ENCODE measurements around the gene RHNO1. TPM values are rescaled to one million over a fixed set of nuclear protein-coding genes. Genes with fewer than 3 reads are reported as not detected.

The RHNO1 gene
- total RNA-seq, 1 experiment from 2014 or later, result 37.7 TPM

- H3K4me1 ChIP-seq (ENCODE audit: control insufficient read depth, insufficient read depth, low read length), result no peaks in the 10 kb centered on the region
- H3K4me3 ChIP-seq (ENCODE audit: low read depth in 2 of 2, low read length in 2 of 2), result no peak overlapping the region
- in situ Hi-C loops (cut with HindIII; ENCODE audit: low pct_unique_long_range_greater_than_20kb, low sequenced_read_pairs), result no loop called here
- BruUV-seq (replicated peaks), result no TSS peak
- H3K9me3 ChIP-seq (ENCODE audit: control insufficient read depth, insufficient read depth, low read depth, low read length), result no peaks in the 10 kb centered on the region
- H3K36me3 ChIP-seq (ENCODE audit: control insufficient read depth, insufficient read depth, low read length), result no peaks in the 10 kb centered on the region
- intact Hi-C loops (cut with micrococcal nuclease; ENCODE audit: unreplicated experiment), result no loop called here
- ATAC-seq (no peak), DNase-seq (ENCODE audit: low read depth, low spot score) (no peak)
- POLR2A ChIA-PET, result no interaction called here
- no peaks in the 10 kb centered on the region for H3K27me3 ChIP-seq (ENCODE audit: control insufficient read depth, insufficient read depth, low read length)
- H3K27ac ChIP-seq (ENCODE audit: low read length), result no peak overlapping the region
- CTCF ChIA-PET, result no interaction called here
- TF ChIP-seq CTCF (IDR thresholded peaks at IDR 0.05) (no peak), SIN3A (IDR thresholded peaks at IDR 0.05; ENCODE audit: borderline replicate concordance, insufficient read depth, low read depth, low read length) (no peak), POLR2AphosphoS5 (IDR thresholded peaks at IDR 0.05; ENCODE audit: low read depth, low read length) (no peak), TCF7L2 (IDR thresholded peaks at IDR 0.05; ENCODE audit: low read depth, low read length) (no peak), REST (IDR thresholded peaks at IDR 0.05; ENCODE audit: insufficient read depth in 1 of 2, low read depth in 2 of 2, low read length in 1 of 2) (no peak)
Measured at GRCh38 chr12:2833810-2834209, 43.2 kb upstream of the RHNO1 start.

- no peak for ATAC-seq
Measured at GRCh38 chr12:2834581-2835491, 42.2 kb upstream of the RHNO1 start, which contains the start of gene NRIP2. Gene NRIP2, minus strand, starts transcription at chr12:2835035. Its CDS starts 52 bp downstream, at chr12:2834983.

More at GRCh38 chr12:2834581-2835491, 42.2 kb upstream of the RHNO1 start, which contains the start of gene NRIP2:
- BruUV-seq (replicated peaks), result no TSS peak
- no peaks in the 10 kb centered on the region for H3K36me3 ChIP-seq (ENCODE audit: control insufficient read depth, insufficient read depth, low read length)
- CTCF ChIA-PET, result no interaction called here
- POLR2A ChIA-PET, result no interaction called here
- in situ Hi-C loops (cut with HindIII; ENCODE audit: low pct_unique_long_range_greater_than_20kb, low sequenced_read_pairs) (no loop called here), intact Hi-C loops (cut with micrococcal nuclease; ENCODE audit: unreplicated experiment) (no loop called here)
- H3K9me3 ChIP-seq (ENCODE audit: control insufficient read depth, insufficient read depth, low read depth, low read length), result no peaks in the 10 kb centered on the region
- H3K4me1 ChIP-seq (ENCODE audit: control insufficient read depth, insufficient read depth, low read length), result no peaks in the 10 kb centered on the region
- H3K27ac ChIP-seq (ENCODE audit: low read length), result no peak within 1 kb of the TSS
- no peak for TF ChIP-seq CTCF (IDR thresholded peaks at IDR 0.05)
- TF ChIP-seq TCF7L2 (IDR thresholded peaks at IDR 0.05; ENCODE audit: low read depth, low read length), result no peak
- TF ChIP-seq POLR2AphosphoS5 (IDR thresholded peaks at IDR 0.05; ENCODE audit: low read depth, low read length), result no peak
- TF ChIP-seq SIN3A (IDR thresholded peaks at IDR 0.05; ENCODE audit: borderline replicate concordance, insufficient read depth, low read depth, low read length), result no peak
- TF ChIP-seq REST (IDR thresholded peaks at IDR 0.05; ENCODE audit: insufficient read depth in 1 of 2, low read depth in 2 of 2, low read length in 1 of 2), result no peak
- DNase-seq (ENCODE audit: low read depth, low spot score), result no peak
- H3K4me3 ChIP-seq (ENCODE audit: low read depth in 2 of 2, low read length in 2 of 2), result no peak within 1 kb of the TSS
- H3K27me3 ChIP-seq (ENCODE audit: control insufficient read depth, insufficient read depth, low read length), result no peaks in the 10 kb centered on the region

All from Panc1 (cell line).